Epithelial cell of esophagus (primary cell): ENCODE measurements around the gene GADD45A.

Experiments
- DNase-seq: peaks from one replicate; pipeline ENCODE4 v3.0.0; 2010; ENCODE audit warnings: low read depth
- H3K4me3 ChIP-seq: 2 replicates; pipeline ENCODE4 v1.5.1; 2011; ENCODE audit warnings: mild to moderate bottlenecking, low read length, control low read depth
- CTCF ChIP-seq: IDR thresholded peaks from 2 replicates; pipeline ENCODE4 v1.5.1; 2011; ENCODE audit warnings: low read depth, mild to moderate bottlenecking, low read length, control low read depth, inconsistent platforms; ENCODE audit not compliant: insufficient read depth; ENCODE audit errors: missing control alignments

GADD45A gene

GRCh38 chr1:67696708-67697107, 11.7 kb downstream of the GADD45A start:
- no peak for DNase-seq
- no peak overlapping the region for H3K4me3 ChIP-seq
- no peak for TF ChIP-seq CTCF

GRCh38 chr1:67700220-67700619, 15.2 kb downstream of the GADD45A start:
- no peak overlapping the region for H3K4me3 ChIP-seq
- TF ChIP-seq CTCF: no peak

GRCh38 chr1:67700692-67701410, 15.8 kb downstream of the GADD45A start:
- H3K4me3 ChIP-seq: no peak overlapping the region
- no peak for TF ChIP-seq CTCF
- DNase-seq: peak; percentile 70

More at GRCh38 chr1:67700220-67700619, 15.2 kb downstream of the GADD45A start:
- DNase-seq: no peak

GRCh38 chr1:67701876-67702275, 16.9 kb downstream of the GADD45A start:
- H3K4me3 ChIP-seq: no peak overlapping the region
- TF ChIP-seq CTCF: no peak
- no peak for DNase-seq

- no peak for DNase-seq
- H3K4me3 ChIP-seq: no peak overlapping the region
- no peak for TF ChIP-seq CTCF
Observed at GRCh38 chr1:67704351-67704750, 19.4 kb downstream of the GADD45A start.

- no peak overlapping the region for H3K4me3 ChIP-seq
- no peak for TF ChIP-seq CTCF
- DNase-seq: no peak
Observed at GRCh38 chr1:67705735-67706453, 20.9 kb downstream of the GADD45A start.
